Lung (tissue), 12 donors: ENCODE data around the gene ARL6IP5. TPM values are rescaled to one million over a fixed set of nuclear protein-coding genes. Genes with fewer than 3 reads are reported as not detected.
A peak's percentile ranks its signal among the peaks of the same experiment; 100 is the strongest.

ENCODE experiments used
- ATAC-seq: fragments of 200-7000 bp; cut with Tn5 transposase; one replicate; pipeline ENCODE4 v1.9.1; 2020; ENCODE audit warnings: moderate number of reproducible peaks; ENCODE audit not compliant: insufficient read depth, low FRiP score
- DNase-seq, 3 donors: peaks; one replicate each; pipeline ENCODE4 v3.0.0-alpha.2; 2013 to 2017
- H3K27ac ChIP-seq, 2 donors: one replicate each; pipeline ENCODE4 v1.5.1; 2013; ENCODE audit warnings: mild to moderate bottlenecking in 2 of 2, moderate library complexity in 2 of 2, control low read depth in 1 of 2, inconsistent platforms in 1 of 2, low read depth in 1 of 2, low read length in 1 of 2
- H3K27me3 ChIP-seq, 3 donors: one replicate each; pipeline ENCODE4 v1.5.1; 2013; ENCODE audit warnings: low read length in 2 of 3; ENCODE audit not compliant: control insufficient read depth in 3 of 3, insufficient read depth in 3 of 3
- H3K36me3 ChIP-seq, 4 donors: one replicate each; pipeline ENCODE4 v1.5.1; 2013; ENCODE audit warnings: low read length in 4 of 4, mild to moderate bottlenecking in 1 of 4, moderate library complexity in 1 of 4; ENCODE audit not compliant: control insufficient read depth in 4 of 4, insufficient read depth in 4 of 4
- H3K4me1 ChIP-seq, 5 donors: one replicate each; pipeline ENCODE4 v1.5.1; 2013; ENCODE audit warnings: low read length in 5 of 5, mild to moderate bottlenecking in 2 of 5, moderate library complexity in 1 of 5; ENCODE audit not compliant: control insufficient read depth in 5 of 5, insufficient read depth in 5 of 5
- H3K4me3 ChIP-seq: one replicate; pipeline ENCODE4 v1.5.1; 2013; ENCODE audit warnings: mild to moderate bottlenecking, control low read depth, moderate library complexity
- H3K9ac ChIP-seq, 2 donors: one replicate each; pipeline ENCODE4 v1.5.1; 2013; ENCODE audit warnings: low read length in 2 of 2, control low read depth in 1 of 2; ENCODE audit not compliant: insufficient read depth in 1 of 2
- H3K9me3 ChIP-seq, 4 donors: one replicate each; pipeline ENCODE4 v1.5.1; 2013; ENCODE audit warnings: low read length in 3 of 4, mild to moderate bottlenecking in 1 of 4, moderate library complexity in 1 of 4; ENCODE audit not compliant: control insufficient read depth in 4 of 4, insufficient read depth in 3 of 4
- WGBS, 2 donors: extraction: QIAGEN DNeasy Blood & Tissue Kit; methylation state at CpG; one replicate each; pipeline ENCODE4 v1.1.7; 2013; 5-methylcytosine and 5-hydroxymethylcytosine counted together
- polyA plus RNA-seq, 2 donors: library from polyadenylated mRNA; stranded (reverse); fragments of 200-250 nt; gene quantifications; one replicate each; pipeline ENCODE4 v1.2.1, GENCODE V29; 2013
- total RNA-seq, 2 donors: library from RNA; depleted of rRNA in 1 of 2; stranded (reverse); fragments of >200 nt in 1 of 2; gene quantifications; one replicate each; pipeline ENCODE4 v1.2.1, GENCODE V29; 2014 to 2021
- TF ChIP-seq, protein P1 (sequence below): IDR thresholded peaks from 2 replicates; pipeline ENCODE4 v1.5.1; 2012; ENCODE audit warnings: mild to moderate bottlenecking; ENCODE audit errors: control extremely low read depth, extremely low read depth
- donor health status: control.
- donor health status: control.
- donor health status: Bipolar disorder and iron deficiency.
- donor health status: healthy.
- donor health status: DM: yes; HTN: yes; CAD: no.

ARL6IP5 gene
- total and polyA plus RNA-seq, 4 donors = 105 to 132 (median 121) TPM

DNA sequence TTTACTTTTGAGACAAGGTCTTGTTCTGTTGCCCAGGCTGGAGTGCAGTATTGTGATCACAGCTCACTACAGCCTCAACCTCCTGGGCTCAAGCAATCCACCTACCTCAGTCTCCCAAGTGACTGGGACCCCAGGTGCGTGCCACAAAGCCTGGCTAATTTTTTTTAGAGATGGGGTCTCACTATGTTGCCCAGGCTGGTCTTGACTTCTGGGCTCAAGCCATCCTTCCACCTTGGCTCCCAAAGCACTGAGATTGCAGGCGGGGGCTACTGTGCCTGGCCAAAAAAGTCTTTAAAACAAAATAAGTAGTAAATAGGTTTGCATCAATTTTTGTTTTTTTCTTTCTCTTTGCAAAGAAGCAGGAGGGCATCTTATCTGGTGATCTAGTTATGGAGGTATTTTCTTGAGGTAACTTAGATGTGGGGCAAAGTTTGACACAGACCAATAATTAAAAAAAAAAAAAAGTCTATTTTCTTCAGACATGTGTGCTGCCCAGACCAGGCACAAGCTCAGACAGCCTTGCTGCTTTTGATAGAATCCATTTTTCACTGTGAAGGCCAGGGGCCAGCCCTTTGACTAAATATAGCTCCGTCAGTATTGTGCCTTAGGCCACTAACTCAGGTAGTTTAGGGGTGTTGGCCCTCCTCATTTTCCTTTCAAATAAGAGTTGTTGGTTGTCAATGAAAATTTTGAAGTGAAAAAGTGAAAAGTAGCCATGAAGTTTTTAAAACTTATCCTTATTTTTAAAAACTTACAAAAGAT is 2.5 kb downstream of the ARL6IP5 start:
- Histone ChIP-seq H3K4me1 (peaks cover 6 to 36% (median 26%) of the 10 kb centered on the region in 5 donors), H3K9me3 (no peaks in the 10 kb centered on the region), H3K27me3 (no peaks in the 10 kb centered on the region), H3K27ac (peak overlapping the region; percentile 99 to 100), H3K4me3 (no peak overlapping the region), H3K9ac (peak overlapping the region; percentile 13 to 14), H3K36me3 (peaks cover 0 to 6% (median 1%) of the 10 kb centered on the region in 4 donors)
- no peak for ATAC-seq
- DNase-seq = no peak
- TF ChIP-seq, protein P1, sequence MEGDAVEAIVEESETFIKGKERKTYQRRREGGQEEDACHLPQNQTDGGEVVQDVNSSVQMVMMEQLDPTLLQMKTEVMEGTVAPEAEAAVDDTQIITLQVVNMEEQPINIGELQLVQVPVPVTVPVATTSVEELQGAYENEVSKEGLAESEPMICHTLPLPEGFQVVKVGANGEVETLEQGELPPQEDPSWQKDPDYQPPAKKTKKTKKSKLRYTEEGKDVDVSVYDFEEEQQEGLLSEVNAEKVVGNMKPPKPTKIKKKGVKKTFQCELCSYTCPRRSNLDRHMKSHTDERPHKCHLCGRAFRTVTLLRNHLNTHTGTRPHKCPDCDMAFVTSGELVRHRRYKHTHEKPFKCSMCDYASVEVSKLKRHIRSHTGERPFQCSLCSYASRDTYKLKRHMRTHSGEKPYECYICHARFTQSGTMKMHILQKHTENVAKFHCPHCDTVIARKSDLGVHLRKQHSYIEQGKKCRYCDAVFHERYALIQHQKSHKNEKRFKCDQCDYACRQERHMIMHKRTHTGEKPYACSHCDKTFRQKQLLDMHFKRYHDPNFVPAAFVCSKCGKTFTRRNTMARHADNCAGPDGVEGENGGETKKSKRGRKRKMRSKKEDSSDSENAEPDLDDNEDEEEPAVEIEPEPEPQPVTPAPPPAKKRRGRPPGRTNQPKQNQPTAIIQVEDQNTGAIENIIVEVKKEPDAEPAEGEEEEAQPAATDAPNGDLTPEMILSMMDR = no peak
- WGBS, 2 donors = 74 to 86% methylated on average over 3 of the region's 3 CpGs

- no peak for ATAC-seq
- H3K36me3 ChIP-seq = peaks cover 0 to 6% (median 1%) of the 10 kb centered on the region in 4 donors
- WGBS, 2 donors = 28 to 49% methylated on average over 2 of the region's 2 CpGs
- H3K27ac ChIP-seq = peak overlapping the region; percentile 37 to 82
- no peak overlapping the region for H3K4me3 ChIP-seq
- no peaks in the 10 kb centered on the region for H3K27me3 ChIP-seq
- peaks cover 6 to 32% (median 25%) of the 10 kb centered on the region in 5 donors for H3K4me1 ChIP-seq
- no peak overlapping the region for H3K9ac ChIP-seq
- DNase-seq = no peak
- TF ChIP-seq, protein P1 = no peak
- H3K9me3 ChIP-seq = no peaks in the 10 kb centered on the region
Measured at GRCh38 chr3:69088063-69088462, 3.3 kb downstream of the ARL6IP5 start.

DNA sequence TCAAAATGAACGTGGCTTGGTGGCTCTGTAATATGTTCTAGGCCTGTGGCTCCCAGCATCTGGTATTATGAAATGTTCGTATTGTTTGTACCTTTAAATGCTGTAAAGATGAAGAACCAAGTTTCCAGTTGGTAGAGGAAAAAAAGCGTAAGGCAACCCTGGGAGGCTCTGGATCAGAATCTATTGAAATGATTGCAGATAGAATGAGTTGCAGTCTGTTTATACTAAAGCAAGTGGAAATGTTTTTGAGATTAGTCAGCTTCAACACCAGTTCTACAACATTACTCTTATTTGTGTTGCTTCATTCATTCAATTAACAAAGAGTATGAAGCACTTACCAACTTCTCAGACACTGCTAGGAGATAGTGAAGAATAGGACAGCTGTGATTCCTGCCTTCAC is 5.3 kb downstream of the ARL6IP5 start:
- DNase-seq (no peak), ATAC-seq (no peak)
- TF ChIP-seq, protein P1 = no peak
- H3K9ac ChIP-seq = no peak overlapping the region
- H3K27me3 ChIP-seq = no peaks in the 10 kb centered on the region
- H3K36me3 ChIP-seq = peaks cover 0 to 6% (median 3%) of the 10 kb centered on the region in 4 donors
- H3K9me3 ChIP-seq = no peaks in the 10 kb centered on the region
- WGBS, 2 donors = 33 to 49% methylated on average over 3 of the region's 3 CpGs
- no peak overlapping the region for H3K4me3 ChIP-seq
- H3K4me1 ChIP-seq = peaks cover 3 to 36% (median 20%) of the 10 kb centered on the region in 5 donors
- H3K27ac ChIP-seq = peak overlapping the region in 1 of 2 donors; percentile 55
